PC-3 (cell line): ENCODE data around the gene GSG1L. TPM values are rescaled to one million over a fixed set of nuclear protein-coding genes. Genes with fewer than 3 reads are reported as not detected.

Experiments used
- ATAC-seq: fragments of 200-7000 bp; cut with Tn5 transposase; 2 replicates; pipeline ENCODE4 v1.9.1; 2020; ENCODE audit warnings: mild to moderate bottlenecking, moderate library complexity
- BruUV-seq: library from RNA; stranded (reverse); fragments of 400-500 nt; replicated peaks from 2 replicates; lab custom pipeline; 2021; lab: Mats Ljungman, UMichigan
- CTCF ChIA-PET: fragments of 300-600 bp; sonication (Branson Sonifier 250); formaldehyde crosslinking; loops from one replicate; lab custom pipeline; 2022; ENCODE audit warnings: antibody characterized with exemption; lab: Charles Lee
- POLR2A ChIA-PET: fragments of 300-600 bp; sonication (Branson Sonifier 250); formaldehyde crosslinking; loops from one replicate; lab custom pipeline; 2022; ENCODE audit warnings: antibody characterized with exemption; ENCODE audit not compliant: unreplicated experiment; lab: Charles Lee
- DNase-seq: peaks from one replicate; pipeline ENCODE4 v3.0.0-alpha.2; 2015
- H2AFZ ChIP-seq: fragments of 300-600 bp; sonication (generic); 2 replicates; pipeline ENCODE4 v1.6.0; 2016; ENCODE audit warnings: antibody characterized with exemption, low read length
- H3F3A ChIP-seq: fragments of 300-600 bp; sonication (generic); one replicate; pipeline ENCODE4 v1.6.0; 2017; ENCODE audit warnings: antibody characterized with exemption, low read length, control low read depth, mild to moderate bottlenecking; ENCODE audit not compliant: unreplicated experiment
- H3K27ac ChIP-seq: fragments of 300-600 bp; sonication (generic); 2 replicates; pipeline ENCODE4 v1.5.1; 2016; ENCODE audit warnings: mild to moderate bottlenecking, low read length
- H3K27me3 ChIP-seq: fragments of 300-600 bp; sonication (generic); 2 replicates; pipeline ENCODE4 v1.6.1; 2016; ENCODE audit warnings: low read length, mixed read lengths
- H3K36me3 ChIP-seq: fragments of 300-600 bp; sonication (generic); 2 replicates; pipeline ENCODE4 v1.6.1; 2016; ENCODE audit warnings: low read depth, mixed run types, low read length, mixed read lengths
- H3K4me1 ChIP-seq: fragments of 300-600 bp; sonication (generic); 2 replicates; pipeline ENCODE4 v1.5.1; 2016; ENCODE audit warnings: low read length; ENCODE audit not compliant: insufficient read depth
- H3K4me2 ChIP-seq: fragments of 300-600 bp; sonication (generic); 2 replicates; pipeline ENCODE4 v1.6.0; 2016; ENCODE audit warnings: low read length
- H3K4me3 ChIP-seq: fragments of 300-600 bp; sonication (generic); 2 replicates; pipeline ENCODE4 v1.5.1; 2016; ENCODE audit warnings: mild to moderate bottlenecking, low read length, mixed read lengths
- H3K79me2 ChIP-seq: fragments of 300-600 bp; sonication (generic); 2 replicates; pipeline ENCODE4 v1.6.1; 2017; ENCODE audit warnings: low read length, mixed read lengths
- H3K9ac ChIP-seq: fragments of 300-600 bp; sonication (generic); 2 replicates; pipeline ENCODE4 v1.6.0; 2016; ENCODE audit warnings: mild to moderate bottlenecking, low read length
- H3K9me2 ChIP-seq: fragments of 300-600 bp; sonication (generic); replicated peaks from 2 replicates; pipeline ENCODE4 v1.6.1; 2016; ENCODE audit warnings: mixed run types, low read length, mixed read lengths
- H3K9me3 ChIP-seq: fragments of 300-600 bp; sonication (generic); 2 replicates; pipeline ENCODE4 v1.6.1; 2016; ENCODE audit warnings: low read length, mixed read lengths
- H4K20me1 ChIP-seq: fragments of 300-600 bp; sonication (generic); 2 replicates; pipeline ENCODE4 v1.6.1; 2016; ENCODE audit warnings: low read length, mixed read lengths
- EZH2 ChIP-seq: fragments of 300-600 bp; sonication (generic); IDR thresholded peaks from one replicate; pipeline ENCODE4 v1.6.1; 2017; ENCODE audit warnings: antibody characterized with exemption, mild to moderate bottlenecking, low read length; ENCODE audit not compliant: unreplicated experiment
- EZH2phosphoT487 ChIP-seq: fragments of 300-600 bp; sonication (generic); IDR thresholded peaks from 2 replicates; pipeline ENCODE4 v1.6.1; 2018; ENCODE audit warnings: mild to moderate bottlenecking, antibody characterized with exemption, low read length, borderline replicate concordance
- intact Hi-C: fragments of 100-400 bp; cut with micrococcal nuclease; formaldehyde crosslinking; loops from 2 replicates; pipeline ENCODE4 v1.9.0; 2023
- total RNA-seq: library from RNA; depleted of rRNA; stranded (reverse); fragments of >200 nt; gene quantifications from 2 replicates; pipeline ENCODE4 v1.2.3, GENCODE V29; 2014
- TF ChIP-seq, protein P1 (sequence below): fragments of 300-600 bp; sonication (generic); conservative IDR thresholded peaks from 2 replicates; pipeline ENCODE4 v1.5.1; 2017; ENCODE audit warnings: antibody characterized with exemption, low read depth, mild to moderate bottlenecking, low read length

Gene GSG1L
- total RNA-seq, 1 experiment from 2014 or later = not detected

DNA sequence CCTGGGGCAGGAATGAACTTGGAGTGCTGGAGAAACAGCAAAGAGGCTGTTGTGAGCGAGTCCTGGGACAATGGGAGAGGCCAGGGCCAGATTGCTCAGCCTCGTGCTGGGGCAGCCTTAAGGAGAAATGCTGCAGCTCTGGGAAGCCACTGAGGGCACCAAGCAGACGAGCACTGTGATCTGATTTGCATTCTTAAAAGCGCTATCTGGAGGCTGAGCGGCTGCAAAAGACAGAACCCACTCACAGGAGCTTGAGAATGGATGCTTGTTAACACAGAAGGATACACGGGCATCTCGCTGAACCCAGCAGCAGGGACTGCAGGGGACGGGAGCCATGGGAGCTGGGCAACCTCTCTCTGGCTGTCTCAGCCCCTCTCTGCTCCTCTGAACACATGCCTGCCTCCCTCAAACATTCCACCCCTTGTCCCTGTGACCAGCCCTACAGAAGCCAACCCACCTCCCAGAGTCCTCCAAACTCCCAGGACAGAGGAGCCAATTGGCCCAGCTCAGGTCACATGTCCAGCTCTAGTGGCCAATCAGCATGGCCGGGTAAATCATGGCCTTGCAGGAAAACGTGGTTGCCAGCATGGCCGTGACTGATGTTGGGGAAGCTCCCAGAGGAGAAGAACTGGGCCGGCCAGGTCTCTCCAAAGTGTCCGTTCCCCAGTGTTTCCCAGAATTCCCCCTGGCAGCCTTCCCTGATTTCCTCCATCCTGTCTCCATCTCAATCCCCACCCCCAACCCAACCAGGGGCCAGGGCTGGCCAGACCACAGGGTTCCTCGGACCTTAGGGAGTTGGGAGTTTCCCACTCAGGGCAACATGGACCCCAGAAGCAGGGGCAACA lies 60.3 kb downstream of the GSG1L start:
- no peaks in the 10 kb centered on the region for H3K36me3 ChIP-seq
- no peak overlapping the region for H2AFZ ChIP-seq
- no peak overlapping the region for H3K4me2 ChIP-seq
- no peaks in the 10 kb centered on the region for H3F3A ChIP-seq
- ChIA-PET POLR2A (no interaction called here), CTCF (no interaction called here)
- TF ChIP-seq EZH2phosphoT487 = no peak
- TF ChIP-seq, protein P1, sequence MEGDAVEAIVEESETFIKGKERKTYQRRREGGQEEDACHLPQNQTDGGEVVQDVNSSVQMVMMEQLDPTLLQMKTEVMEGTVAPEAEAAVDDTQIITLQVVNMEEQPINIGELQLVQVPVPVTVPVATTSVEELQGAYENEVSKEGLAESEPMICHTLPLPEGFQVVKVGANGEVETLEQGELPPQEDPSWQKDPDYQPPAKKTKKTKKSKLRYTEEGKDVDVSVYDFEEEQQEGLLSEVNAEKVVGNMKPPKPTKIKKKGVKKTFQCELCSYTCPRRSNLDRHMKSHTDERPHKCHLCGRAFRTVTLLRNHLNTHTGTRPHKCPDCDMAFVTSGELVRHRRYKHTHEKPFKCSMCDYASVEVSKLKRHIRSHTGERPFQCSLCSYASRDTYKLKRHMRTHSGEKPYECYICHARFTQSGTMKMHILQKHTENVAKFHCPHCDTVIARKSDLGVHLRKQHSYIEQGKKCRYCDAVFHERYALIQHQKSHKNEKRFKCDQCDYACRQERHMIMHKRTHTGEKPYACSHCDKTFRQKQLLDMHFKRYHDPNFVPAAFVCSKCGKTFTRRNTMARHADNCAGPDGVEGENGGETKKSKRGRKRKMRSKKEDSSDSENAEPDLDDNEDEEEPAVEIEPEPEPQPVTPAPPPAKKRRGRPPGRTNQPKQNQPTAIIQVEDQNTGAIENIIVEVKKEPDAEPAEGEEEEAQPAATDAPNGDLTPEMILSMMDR = no peak
- no peak for TF ChIP-seq EZH2
- ATAC-seq (no peak), DNase-seq (no peak)
- intact Hi-C loops = no loop called here
- H3K9me2 ChIP-seq = no peaks in the 10 kb centered on the region
- no peak overlapping the region for H3K27ac ChIP-seq
- no peaks in the 10 kb centered on the region for H3K27me3 ChIP-seq
- H3K79me2 ChIP-seq = no peaks in the 10 kb centered on the region
- H3K4me3 ChIP-seq = no peak overlapping the region
- H3K9me3 ChIP-seq = no peaks in the 10 kb centered on the region
- BruUV-seq = no TSS peak
- no peaks in the 10 kb centered on the region for H3K4me1 ChIP-seq
- no peaks in the 10 kb centered on the region for H4K20me1 ChIP-seq
- H3K9ac ChIP-seq = no peak overlapping the region

DNA sequence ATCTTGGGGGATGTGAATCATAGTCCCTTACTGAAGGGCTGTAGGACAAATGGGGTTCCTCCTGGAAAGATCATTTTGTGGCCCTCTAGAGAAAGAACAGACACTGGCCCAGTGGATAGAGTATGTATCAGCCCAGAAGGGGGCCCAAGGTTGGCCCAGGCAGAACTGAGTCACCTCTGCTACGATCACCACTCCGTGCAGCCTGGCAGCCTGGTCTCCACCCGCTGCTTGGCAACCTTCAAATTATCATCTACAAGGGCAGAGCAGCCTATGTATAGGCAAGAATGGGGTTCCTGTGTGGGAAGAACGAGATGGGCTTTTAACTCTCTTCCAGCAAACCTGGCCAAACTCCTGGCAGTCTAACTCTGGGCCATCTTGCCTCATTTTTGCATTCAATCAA lies 61.9 kb downstream of the GSG1L start:
- Histone ChIP-seq H4K20me1 (no peaks in the 10 kb centered on the region), H3K9me2 (no peaks in the 10 kb centered on the region), H3K79me2 (no peaks in the 10 kb centered on the region), H3K4me2 (no peak overlapping the region), H3K9ac (no peak overlapping the region), H3K27ac (no peak overlapping the region), H3F3A (no peaks in the 10 kb centered on the region), H3K27me3 (no peaks in the 10 kb centered on the region), H3K4me1 (no peaks in the 10 kb centered on the region), H3K4me3 (no peak overlapping the region), H2AFZ (no peak overlapping the region), H3K9me3 (no peaks in the 10 kb centered on the region), H3K36me3 (no peaks in the 10 kb centered on the region)
- DNase-seq = no peak
- intact Hi-C loops = no loop called here
- CTCF ChIA-PET = no interaction called here
- POLR2A ChIA-PET = no interaction called here
- no TSS peak for BruUV-seq
- TF ChIP-seq EZH2phosphoT487 (no peak), EZH2 (no peak)
- TF ChIP-seq, protein P1 = no peak
- no peak for ATAC-seq

DNA sequence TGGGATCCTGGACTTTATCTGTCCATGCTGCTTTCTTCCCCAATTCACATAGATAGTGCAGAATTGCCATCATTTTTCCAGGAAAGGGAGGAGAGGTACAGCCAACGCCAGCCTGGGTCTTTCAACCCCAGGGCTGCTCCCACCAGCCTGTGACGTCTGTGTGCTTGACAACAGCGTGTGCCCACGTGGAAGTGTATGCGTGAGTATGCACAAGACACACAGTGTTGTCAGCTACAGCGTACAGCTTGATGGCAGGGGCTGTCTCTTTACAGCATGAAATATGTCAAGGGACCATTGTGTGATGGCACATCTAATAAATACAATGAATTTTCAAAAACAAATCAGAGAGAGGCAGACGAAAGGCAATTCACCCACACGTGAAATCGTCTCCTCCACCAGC lies 62.3 kb downstream of the GSG1L start:
- H4K20me1 ChIP-seq = no peaks in the 10 kb centered on the region
- no peak overlapping the region for H2AFZ ChIP-seq
- ATAC-seq (no peak), DNase-seq (no peak)
- H3K4me1 ChIP-seq = no peaks in the 10 kb centered on the region
- H3K9me2 ChIP-seq = no peaks in the 10 kb centered on the region
- no peak overlapping the region for H3K27ac ChIP-seq
- H3K4me3 ChIP-seq = no peak overlapping the region
- ChIA-PET POLR2A (no interaction called here), CTCF (no interaction called here)
- BruUV-seq = no TSS peak
- no peaks in the 10 kb centered on the region for H3K79me2 ChIP-seq
- intact Hi-C loops = no loop called here
- no peak overlapping the region for H3K4me2 ChIP-seq
- TF ChIP-seq, protein P1 = no peak
- TF ChIP-seq EZH2phosphoT487 (no peak), EZH2 (no peak)
- H3F3A ChIP-seq = no peaks in the 10 kb centered on the region
- no peaks in the 10 kb centered on the region for H3K9me3 ChIP-seq
- no peaks in the 10 kb centered on the region for H3K27me3 ChIP-seq
- no peaks in the 10 kb centered on the region for H3K36me3 ChIP-seq
- H3K9ac ChIP-seq = no peak overlapping the region
